Cardiac fibroblast (primary cell): Measurements from ENCODE around the gene KRT76.

ENCODE experiments used
- DNase-seq, 2 donors: peaks; one replicate each; pipeline versions ENCODE4 v3.0.0 to v3.0.0-alpha.2; 2010; ENCODE audit warnings: low read depth in 2 of 2
- H3K4me3 ChIP-seq, 2 donors: replicated peaks in 1 of 2; 1 replicate in 1 of 2; 2 replicates in 1 of 2; pipeline ENCODE4 v1.5.1; 2011; ENCODE audit warnings: low read depth in 2 of 2, low read length in 2 of 2, mild to moderate bottlenecking in 2 of 2, moderate library complexity in 1 of 2
- TF ChIP-seq, protein P1 (sequence below): IDR thresholded peaks from one replicate; pipeline ENCODE4 v1.5.1; 2011; ENCODE audit warnings: low read depth, mild to moderate bottlenecking, low read length, inconsistent platforms

The KRT76 gene

DNA sequence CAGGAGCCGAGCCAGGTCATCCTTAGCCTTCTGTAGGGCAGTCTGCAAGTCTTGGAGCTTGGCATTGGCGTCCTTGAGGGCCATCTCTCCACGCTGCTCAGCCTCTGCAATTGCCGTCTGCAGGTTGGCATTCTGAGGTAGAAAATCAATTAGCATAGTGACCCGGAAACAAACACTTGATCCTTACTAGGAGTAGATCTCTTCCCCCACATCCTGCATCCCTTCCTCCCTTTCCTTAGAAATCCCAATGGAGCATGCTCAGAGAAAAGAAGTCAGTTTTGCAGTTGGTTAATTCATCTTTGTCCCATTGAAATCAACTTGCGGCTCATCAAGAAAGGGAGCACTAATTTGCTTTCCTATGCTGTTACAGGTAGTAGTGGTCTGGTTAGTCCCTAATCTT lies 6.1 kb downstream of the KRT76 start:
- TF ChIP-seq, protein P1, sequence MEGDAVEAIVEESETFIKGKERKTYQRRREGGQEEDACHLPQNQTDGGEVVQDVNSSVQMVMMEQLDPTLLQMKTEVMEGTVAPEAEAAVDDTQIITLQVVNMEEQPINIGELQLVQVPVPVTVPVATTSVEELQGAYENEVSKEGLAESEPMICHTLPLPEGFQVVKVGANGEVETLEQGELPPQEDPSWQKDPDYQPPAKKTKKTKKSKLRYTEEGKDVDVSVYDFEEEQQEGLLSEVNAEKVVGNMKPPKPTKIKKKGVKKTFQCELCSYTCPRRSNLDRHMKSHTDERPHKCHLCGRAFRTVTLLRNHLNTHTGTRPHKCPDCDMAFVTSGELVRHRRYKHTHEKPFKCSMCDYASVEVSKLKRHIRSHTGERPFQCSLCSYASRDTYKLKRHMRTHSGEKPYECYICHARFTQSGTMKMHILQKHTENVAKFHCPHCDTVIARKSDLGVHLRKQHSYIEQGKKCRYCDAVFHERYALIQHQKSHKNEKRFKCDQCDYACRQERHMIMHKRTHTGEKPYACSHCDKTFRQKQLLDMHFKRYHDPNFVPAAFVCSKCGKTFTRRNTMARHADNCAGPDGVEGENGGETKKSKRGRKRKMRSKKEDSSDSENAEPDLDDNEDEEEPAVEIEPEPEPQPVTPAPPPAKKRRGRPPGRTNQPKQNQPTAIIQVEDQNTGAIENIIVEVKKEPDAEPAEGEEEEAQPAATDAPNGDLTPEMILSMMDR: no peak
- no peak for DNase-seq

DNA sequence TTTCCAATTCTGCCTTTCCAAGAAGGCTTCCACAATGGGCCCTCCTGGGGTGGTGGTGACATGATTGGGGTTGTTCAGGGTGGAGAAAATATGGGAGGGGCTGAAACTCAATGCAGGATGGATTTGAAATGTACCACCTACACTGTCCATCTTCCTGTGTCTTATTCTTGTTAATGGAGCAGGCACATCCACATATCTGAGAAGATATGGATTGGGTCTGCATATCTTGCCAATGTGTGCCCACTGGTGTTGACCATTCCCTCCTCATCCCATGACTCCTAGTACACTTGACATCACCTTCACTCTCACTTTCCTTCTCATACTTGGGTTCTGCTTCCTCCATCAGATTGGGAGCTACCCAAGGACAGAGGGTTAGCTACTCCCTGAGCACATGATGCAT lies 7.2 kb downstream of the KRT76 start:
- no peak for DNase-seq
- TF ChIP-seq, protein P1: no peak
- H3K4me3 ChIP-seq: no peak overlapping the region

More for the DNA sequence above, 6.1 kb downstream of the KRT76 start:
- no peak overlapping the region for H3K4me3 ChIP-seq

DNA sequence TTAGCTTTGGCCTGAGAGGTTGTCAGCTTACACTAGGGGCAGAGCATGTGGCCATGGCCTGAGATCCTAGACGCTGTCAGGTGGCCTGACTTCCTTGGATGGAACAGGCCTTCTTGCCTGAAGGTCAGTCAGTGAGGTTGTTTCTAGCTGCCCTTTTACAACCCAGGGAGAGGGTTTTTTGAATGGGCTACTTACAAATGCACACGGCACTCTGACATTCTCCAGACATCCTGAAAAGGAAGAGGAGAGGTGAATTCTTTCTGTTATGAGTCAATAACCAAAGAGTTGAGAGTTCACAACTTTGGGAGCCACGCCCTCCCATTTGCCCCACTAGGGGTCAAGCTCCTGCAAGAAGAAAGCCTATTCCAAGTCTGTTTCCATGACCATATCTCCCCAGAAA lies 7.8 kb downstream of the KRT76 start:
- H3K4me3 ChIP-seq: no peak overlapping the region
- TF ChIP-seq, protein P1: no peak
- no peak for DNase-seq

DNA sequence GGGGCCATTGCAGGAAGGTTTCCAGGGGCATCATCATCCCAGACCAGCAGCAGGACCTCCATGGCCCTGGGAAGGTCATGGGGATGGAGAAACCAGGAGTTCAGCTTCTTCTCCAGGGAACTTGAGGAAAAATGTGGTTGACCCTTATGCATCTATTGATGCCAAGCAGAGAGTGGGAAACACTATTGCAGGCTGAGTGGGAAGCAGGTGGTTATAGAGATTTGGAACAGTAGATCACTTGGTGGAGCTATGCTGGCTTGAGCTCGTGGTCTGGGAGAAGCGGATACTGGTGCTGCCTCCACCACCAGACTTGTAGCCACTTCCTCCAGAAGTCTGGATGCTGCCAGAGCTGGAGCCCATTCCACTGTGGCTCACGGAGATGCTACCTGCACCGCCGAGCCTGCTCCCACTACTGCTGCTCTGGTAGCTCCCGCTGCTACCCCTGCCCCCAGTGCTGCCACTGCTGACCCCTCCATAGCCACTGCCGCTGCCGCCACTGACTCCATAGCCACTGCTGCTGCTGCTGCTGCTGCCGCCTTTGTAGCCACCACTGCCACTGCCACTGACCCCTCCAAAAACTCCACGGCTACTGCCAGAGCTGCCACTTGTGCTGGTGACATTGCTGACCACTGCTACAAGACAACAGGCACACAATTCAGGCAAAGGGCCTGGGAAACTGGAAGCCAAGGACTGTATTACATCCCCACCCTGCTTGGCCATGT lies 8.5 kb downstream of the KRT76 start:
- H3K4me3 ChIP-seq: no peak overlapping the region
- DNase-seq: no peak
- TF ChIP-seq, protein P1: no peak

DNA sequence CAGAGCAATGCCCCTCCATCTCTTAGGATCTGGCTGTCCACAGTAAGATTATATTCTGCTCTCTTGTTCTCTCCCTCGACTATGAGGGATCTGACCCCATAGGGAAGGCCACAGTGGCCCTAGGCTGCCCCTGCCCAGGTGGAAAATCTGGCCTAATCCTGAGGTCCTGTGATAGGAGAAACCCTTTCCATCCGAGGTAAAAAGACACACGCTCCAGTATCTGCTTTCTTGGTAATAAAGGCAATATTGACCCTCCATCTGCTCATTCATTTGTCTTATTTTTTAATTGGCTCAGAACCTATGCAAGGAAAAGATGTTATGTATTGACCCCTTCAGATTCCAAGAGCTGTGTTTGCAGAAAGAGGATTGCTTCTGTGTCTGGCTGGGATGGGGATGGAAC lies 9.7 kb downstream of the KRT76 start:
- TF ChIP-seq, protein P1: no peak
- H3K4me3 ChIP-seq: no peak overlapping the region
- DNase-seq: no peak

DNA sequence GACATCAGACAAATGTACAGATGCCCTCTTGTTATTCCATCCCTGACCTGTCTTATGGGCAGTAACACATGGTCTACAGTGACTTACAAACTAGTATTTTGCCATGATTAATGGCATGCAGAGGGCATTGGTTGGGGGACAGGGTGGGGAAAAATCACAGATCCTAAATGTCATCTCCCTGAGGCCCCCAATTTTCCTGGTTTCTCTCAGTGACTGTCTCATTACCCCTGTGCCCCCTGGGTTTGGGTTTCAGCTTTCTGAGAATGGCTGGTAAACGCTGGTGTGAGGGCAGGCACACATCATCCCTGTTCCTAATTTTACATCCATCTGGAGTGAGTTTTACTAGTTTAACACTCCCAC lies 10.1 kb downstream of the KRT76 start:
- TF ChIP-seq, protein P1: no peak
- H3K4me3 ChIP-seq: no peak overlapping the region
- DNase-seq: no peak
